Central memory CD8-positive, alpha-beta T cell (primary cell): ENCODE results near the gene RPP38.

ENCODE experiments used
- ATAC-seq: fragments of 150-1000 bp; cut with Tn5 transposase; replicated peaks from 2 replicates; pipeline ENCODE4 v1.10.0; 2022; ENCODE audit warnings: mild to moderate bottlenecking, moderate FRiP score, moderate number of reproducible peaks; ENCODE audit not compliant: poor library complexity, severe bottlenecking; ENCODE audit errors: extremely low read depth
- DNase-seq, 2 donors: peaks; one replicate each; pipeline ENCODE4 v3.0.0; 2021; ENCODE audit warnings: low spot score in 2 of 2
- H3K27ac Mint-ChIP-seq: one replicate; pipeline ENCODE4 v1.8.0; 2022; ENCODE audit warnings: low read depth, mild to moderate bottlenecking, moderate library complexity, mixed read lengths
- H3K27me3 Mint-ChIP-seq: one replicate; pipeline ENCODE4 v1.8.0; 2022; ENCODE audit warnings: mixed read lengths
- H3K36me3 Mint-ChIP-seq: one replicate; pipeline ENCODE4 v1.8.0; 2022; ENCODE audit warnings: mild to moderate bottlenecking, moderate library complexity, mixed read lengths; ENCODE audit not compliant: insufficient read depth
- H3K4me1 Mint-ChIP-seq: one replicate; pipeline ENCODE4 v1.8.0; 2022; ENCODE audit warnings: mixed read lengths
- H3K4me3 Mint-ChIP-seq: one replicate; pipeline ENCODE4 v1.8.0; 2022; ENCODE audit warnings: mild to moderate bottlenecking, moderate library complexity, mixed read lengths
- H3K9me3 Mint-ChIP-seq: one replicate; pipeline ENCODE4 v1.8.0; 2022; ENCODE audit warnings: mixed read lengths

RPP38 gene

GRCh38 chr10:15083674-15084501 is 13.3 kb upstream of the RPP38 start:
- Mint-ChIP-seq H3K27ac (no peak overlapping the region), H3K4me1 (no peaks in the 10 kb centered on the region), H3K9me3 (no peaks in the 10 kb centered on the region), H3K36me3 (peaks cover 2% of the 10 kb centered on the region), H3K4me3 (no peak overlapping the region), H3K27me3 (peaks cover 7% of the 10 kb centered on the region)
- ATAC-seq (no peak), DNase-seq (no peak)

- Mint-ChIP-seq H3K9me3 (no peaks in the 10 kb centered on the region), H3K4me3 (no peak overlapping the region), H3K4me1 (no peaks in the 10 kb centered on the region), H3K27me3 (peaks cover 7% of the 10 kb centered on the region), H3K36me3 (peaks cover 2% of the 10 kb centered on the region), H3K27ac (no peak overlapping the region)
- DNase-seq (no peak), ATAC-seq (no peak)
These were observed 12.6 kb upstream of the RPP38 start for GRCh38 chr10:15084502-15084922.

- Mint-ChIP-seq H3K4me1 (no peaks in the 10 kb centered on the region), H3K9me3 (no peaks in the 10 kb centered on the region), H3K27me3 (no peaks in the 10 kb centered on the region), H3K27ac (no peak within 1 kb of the TSS), H3K4me3 (peak within 1 kb of the TSS; percentile 79), H3K36me3 (peaks cover 5% of the 10 kb centered on the region)
- DNase-seq = peak; percentile 58 to 68
- peak; percentile 99 for ATAC-seq
These were observed 8.5 kb upstream of the RPP38 start, which contains the start of gene ACBD7 for GRCh38 chr10:15088428-15089261. ACBD7 (minus strand) TSS chr10:15088776; CDS start chr10:15088728, 48 bp downstream.

- Mint-ChIP-seq H3K36me3 (peaks cover 3% of the 10 kb centered on the region), H3K27me3 (no peaks in the 10 kb centered on the region), H3K9me3 (no peaks in the 10 kb centered on the region), H3K4me1 (peaks cover under 1% of the 10 kb centered on the region), H3K4me3 (no peak overlapping the region), H3K27ac (no peak overlapping the region)
- ATAC-seq (no peak), DNase-seq (no peak)
These were observed 5.7 kb upstream of the RPP38 start for GRCh38 chr10:15091418-15091817.

- no peak overlapping the region for H3K27ac Mint-ChIP-seq
These were observed 4.2 kb upstream of the RPP38 start for GRCh38 chr10:15092855-15093408.

GRCh38 chr10:15096661-15097010 is 519 bp upstream of the RPP38 start:
- Mint-ChIP-seq H3K9me3 (no peaks in the 10 kb centered on the region), H3K4me3 (peak overlapping the region; percentile 94), H3K4me1 (peaks cover 36% of the 10 kb centered on the region), H3K36me3 (peaks cover 31% of the 10 kb centered on the region), H3K27ac (peak overlapping the region; percentile 92), H3K27me3 (no peaks in the 10 kb centered on the region)
- DNase-seq (no peak), ATAC-seq (no peak)

More at GRCh38 chr10:15092855-15093408, 4.2 kb upstream of the RPP38 start:
- DNase-seq = no peak
- no peak overlapping the region for H3K4me3 Mint-ChIP-seq
- H3K4me1 Mint-ChIP-seq = peaks cover 11% of the 10 kb centered on the region
- no peaks in the 10 kb centered on the region for H3K9me3 Mint-ChIP-seq
- peaks cover 18% of the 10 kb centered on the region for H3K36me3 Mint-ChIP-seq
- no peak for ATAC-seq
- H3K27me3 Mint-ChIP-seq = no peaks in the 10 kb centered on the region

- ATAC-seq (no peak), DNase-seq (no peak)
- Mint-ChIP-seq H3K4me1 (peaks cover 36% of the 10 kb centered on the region), H3K4me3 (no peak overlapping the region), H3K36me3 (peaks cover 58% of the 10 kb centered on the region), H3K27ac (peak overlapping the region; percentile 22), H3K9me3 (no peaks in the 10 kb centered on the region), H3K27me3 (no peaks in the 10 kb centered on the region)
These were observed 2.7 kb downstream of the RPP38 start for GRCh38 chr10:15099886-15100285.

- DNase-seq (no peak), ATAC-seq (no peak)
- Mint-ChIP-seq H3K4me3 (no peak overlapping the region), H3K9me3 (no peaks in the 10 kb centered on the region), H3K4me1 (peaks cover 22% of the 10 kb centered on the region), H3K27ac (no peak overlapping the region), H3K27me3 (no peaks in the 10 kb centered on the region), H3K36me3 (peaks cover 59% of the 10 kb centered on the region)
These were observed 6.4 kb downstream of the RPP38 start for GRCh38 chr10:15103513-15103912.

GRCh38 chr10:15106352-15107013 is 9.3 kb downstream of the RPP38 start:
- Mint-ChIP-seq H3K4me3 (no peak overlapping the region), H3K27ac (no peak overlapping the region), H3K9me3 (no peaks in the 10 kb centered on the region), H3K27me3 (no peaks in the 10 kb centered on the region), H3K36me3 (peaks cover 69% of the 10 kb centered on the region), H3K4me1 (no peaks in the 10 kb centered on the region)
- ATAC-seq (peak; percentile 91), DNase-seq (peak; percentile 40 to 53)

GRCh38 chr10:15112657-15113056 is 15.5 kb downstream of the RPP38 start:
- DNase-seq (no peak), ATAC-seq (no peak)
- Mint-ChIP-seq H3K9me3 (no peaks in the 10 kb centered on the region), H3K4me3 (no peak overlapping the region), H3K4me1 (peaks cover 5% of the 10 kb centered on the region), H3K36me3 (peaks cover 38% of the 10 kb centered on the region), H3K27me3 (no peaks in the 10 kb centered on the region), H3K27ac (no peak overlapping the region)

GRCh38 chr10:15113766-15114165 is 16.6 kb downstream of the RPP38 start:
- Mint-ChIP-seq H3K9me3 (no peaks in the 10 kb centered on the region), H3K36me3 (peaks cover 33% of the 10 kb centered on the region), H3K4me1 (peaks cover 5% of the 10 kb centered on the region), H3K27me3 (no peaks in the 10 kb centered on the region), H3K4me3 (no peak overlapping the region), H3K27ac (peak overlapping the region; percentile 50)
- DNase-seq = no peak
- ATAC-seq = no peak

- Mint-ChIP-seq H3K36me3 (peaks cover 22% of the 10 kb centered on the region), H3K4me1 (peaks cover 5% of the 10 kb centered on the region), H3K27ac (no peak overlapping the region), H3K9me3 (no peaks in the 10 kb centered on the region), H3K4me3 (no peak overlapping the region), H3K27me3 (no peaks in the 10 kb centered on the region)
- ATAC-seq (no peak), DNase-seq (no peak)
These were observed 19.1 kb downstream of the RPP38 start for GRCh38 chr10:15116225-15116624.
